ENCODE measurements around the gene CFP.

CFP gene

DNA sequence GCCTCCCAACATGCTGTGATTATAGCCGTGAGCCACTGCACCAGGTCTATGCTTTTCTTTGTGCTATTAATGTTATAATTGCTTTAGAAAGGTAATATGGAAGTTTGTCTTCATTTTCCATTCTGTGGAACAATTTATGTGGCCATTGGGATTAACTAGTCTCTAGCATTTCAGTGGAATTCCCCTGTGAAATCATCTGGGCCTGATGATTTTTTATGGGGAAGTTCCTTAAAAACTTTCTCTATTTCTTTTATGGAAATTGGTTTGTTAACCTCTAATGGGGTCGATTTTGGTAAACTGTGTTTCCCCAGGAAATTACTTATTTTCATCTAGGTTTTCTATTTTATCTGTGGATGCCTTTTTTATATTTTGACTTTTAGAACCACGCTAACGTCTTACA lies 36.2 kb downstream of the CFP start:
- Histone ChIP-seq H3K79me2 (ENCODE audit: control insufficient read depth, low read length) (no peaks in the 10 kb centered on the region), H3K27ac (ENCODE audit: low read depth, low read length) (no peak overlapping the region), H3K9me2 (replicated peaks; ENCODE audit: control insufficient read depth, low read length) (no peaks in the 10 kb centered on the region), H3K27me3 (ENCODE audit: control insufficient read depth, low read length) (no peaks in the 10 kb centered on the region), H3K4me2 (ENCODE audit: low read length) (no peak overlapping the region), H4K20me1 (ENCODE audit: control insufficient read depth, insufficient read depth, low read depth, low read length) (no peaks in the 10 kb centered on the region), H3F3A (ENCODE audit: control insufficient read depth, insufficient read depth) (no peaks in the 10 kb centered on the region), H3K4me3 (ENCODE audit: low read length) (no peak overlapping the region), H3K36me3 (ENCODE audit: control insufficient read depth, low read length) (no peaks in the 10 kb centered on the region), H3K9me3 (ENCODE audit: control insufficient read depth, insufficient read depth, low read length) (no peaks in the 10 kb centered on the region), H3K4me1 (ENCODE audit: control insufficient read depth, low read length) (no peaks in the 10 kb centered on the region)
- no peak for TF ChIP-seq EZH2phosphoT487 (IDR thresholded peaks at IDR 0.05; ENCODE audit: borderline replicate concordance, low read length)
- TF ChIP-seq, protein P1, sequence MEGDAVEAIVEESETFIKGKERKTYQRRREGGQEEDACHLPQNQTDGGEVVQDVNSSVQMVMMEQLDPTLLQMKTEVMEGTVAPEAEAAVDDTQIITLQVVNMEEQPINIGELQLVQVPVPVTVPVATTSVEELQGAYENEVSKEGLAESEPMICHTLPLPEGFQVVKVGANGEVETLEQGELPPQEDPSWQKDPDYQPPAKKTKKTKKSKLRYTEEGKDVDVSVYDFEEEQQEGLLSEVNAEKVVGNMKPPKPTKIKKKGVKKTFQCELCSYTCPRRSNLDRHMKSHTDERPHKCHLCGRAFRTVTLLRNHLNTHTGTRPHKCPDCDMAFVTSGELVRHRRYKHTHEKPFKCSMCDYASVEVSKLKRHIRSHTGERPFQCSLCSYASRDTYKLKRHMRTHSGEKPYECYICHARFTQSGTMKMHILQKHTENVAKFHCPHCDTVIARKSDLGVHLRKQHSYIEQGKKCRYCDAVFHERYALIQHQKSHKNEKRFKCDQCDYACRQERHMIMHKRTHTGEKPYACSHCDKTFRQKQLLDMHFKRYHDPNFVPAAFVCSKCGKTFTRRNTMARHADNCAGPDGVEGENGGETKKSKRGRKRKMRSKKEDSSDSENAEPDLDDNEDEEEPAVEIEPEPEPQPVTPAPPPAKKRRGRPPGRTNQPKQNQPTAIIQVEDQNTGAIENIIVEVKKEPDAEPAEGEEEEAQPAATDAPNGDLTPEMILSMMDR (IDR thresholded peaks at IDR 0.05; ENCODE audit: low read depth, low read length, poor library complexity, severe bottlenecking): no peak

DNA sequence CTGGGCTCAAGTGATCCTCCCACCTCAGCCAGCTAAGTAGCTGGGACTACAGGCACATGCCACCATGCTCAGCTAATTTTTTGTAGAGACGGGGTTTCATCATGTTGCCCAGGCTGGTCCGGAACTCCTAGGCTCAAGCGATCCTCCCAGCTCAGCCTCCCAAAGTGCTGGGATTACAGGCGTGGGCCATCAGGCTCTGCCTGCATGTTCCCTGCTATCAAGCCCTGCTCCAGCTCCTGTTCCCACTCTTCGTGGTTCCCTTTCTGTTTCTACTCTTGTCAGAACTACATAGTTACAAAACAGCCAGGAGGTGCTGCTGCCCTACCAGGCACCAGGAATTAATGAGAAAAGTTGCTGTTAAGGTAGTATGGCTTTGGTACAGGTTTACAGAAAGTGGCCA lies 38.7 kb downstream of the CFP start:
- H4K20me1 ChIP-seq (ENCODE audit: control insufficient read depth, insufficient read depth, low read depth, low read length): no peaks in the 10 kb centered on the region
- H3K27me3 ChIP-seq (ENCODE audit: control insufficient read depth, low read length): no peaks in the 10 kb centered on the region
- no peak overlapping the region for H3K4me3 ChIP-seq (ENCODE audit: low read length)
- no peaks in the 10 kb centered on the region for H3K9me3 ChIP-seq (ENCODE audit: control insufficient read depth, insufficient read depth, low read length)
- H3F3A ChIP-seq (ENCODE audit: control insufficient read depth, insufficient read depth): no peaks in the 10 kb centered on the region
- H3K79me2 ChIP-seq (ENCODE audit: control insufficient read depth, low read length): no peaks in the 10 kb centered on the region
- H3K27ac ChIP-seq (ENCODE audit: low read depth, low read length): no peak overlapping the region
- no peak overlapping the region for H3K4me2 ChIP-seq (ENCODE audit: low read length)
- no peak for TF ChIP-seq EZH2phosphoT487 (IDR thresholded peaks at IDR 0.05; ENCODE audit: borderline replicate concordance, low read length)
- TF ChIP-seq, protein P1 (IDR thresholded peaks at IDR 0.05; ENCODE audit: low read depth, low read length, poor library complexity, severe bottlenecking): no peak
- H3K9me2 ChIP-seq (replicated peaks; ENCODE audit: control insufficient read depth, low read length): no peaks in the 10 kb centered on the region
- H3K36me3 ChIP-seq (ENCODE audit: control insufficient read depth, low read length): no peaks in the 10 kb centered on the region
- H3K4me1 ChIP-seq (ENCODE audit: control insufficient read depth, low read length): no peaks in the 10 kb centered on the region

DNA sequence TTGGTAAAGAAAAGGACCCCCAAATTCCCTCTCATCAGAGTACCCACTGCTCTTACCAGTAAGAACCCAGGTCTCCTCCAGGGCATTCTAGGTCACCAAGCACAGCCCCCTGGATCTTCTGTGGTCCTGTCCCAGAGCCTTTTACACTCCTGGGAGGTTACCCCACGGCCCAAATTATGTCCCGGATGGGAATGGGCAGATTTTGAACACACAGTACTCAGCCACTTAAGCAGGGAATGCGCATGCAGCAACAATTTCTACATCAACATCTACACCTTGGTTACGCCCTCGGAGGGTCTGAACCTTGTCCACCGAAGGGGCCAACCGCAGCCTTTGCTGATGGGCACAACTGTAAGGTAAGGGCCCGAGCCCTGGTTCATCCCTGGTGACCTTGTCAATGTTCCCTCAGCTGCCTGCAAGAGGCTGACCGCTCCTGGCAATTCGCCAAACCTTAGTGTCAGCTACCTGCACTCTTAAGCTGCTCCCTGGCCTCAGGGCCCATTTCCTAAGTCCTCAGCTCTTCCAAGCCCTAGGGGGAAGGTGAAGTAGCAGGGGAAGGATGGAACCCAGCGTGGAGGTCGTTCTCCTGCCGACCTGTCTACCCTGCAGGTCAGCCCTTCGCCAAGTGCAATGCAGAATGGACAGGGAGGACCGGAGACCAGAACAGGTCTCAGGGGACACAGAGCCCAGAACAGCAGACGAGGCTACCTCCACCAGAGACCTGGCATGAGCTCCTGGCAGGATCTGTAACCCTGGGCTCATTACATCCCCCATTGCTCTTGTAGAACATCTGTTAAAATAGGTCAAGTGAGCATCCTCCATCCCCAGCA lies 41.6 kb downstream of the CFP start:
- H3K4me3 ChIP-seq (ENCODE audit: low read length): no peak overlapping the region
- no peak overlapping the region for H3K4me2 ChIP-seq (ENCODE audit: low read length)
- no peaks in the 10 kb centered on the region for H4K20me1 ChIP-seq (ENCODE audit: control insufficient read depth, insufficient read depth, low read depth, low read length)
- no peaks in the 10 kb centered on the region for H3F3A ChIP-seq (ENCODE audit: control insufficient read depth, insufficient read depth)
- no peaks in the 10 kb centered on the region for H3K9me2 ChIP-seq (replicated peaks; ENCODE audit: control insufficient read depth, low read length)
- H3K9me3 ChIP-seq (ENCODE audit: control insufficient read depth, insufficient read depth, low read length): no peaks in the 10 kb centered on the region
- H3K36me3 ChIP-seq (ENCODE audit: control insufficient read depth, low read length): no peaks in the 10 kb centered on the region
- no peaks in the 10 kb centered on the region for H3K27me3 ChIP-seq (ENCODE audit: control insufficient read depth, low read length)
- H3K4me1 ChIP-seq (ENCODE audit: control insufficient read depth, low read length): no peaks in the 10 kb centered on the region
- H3K27ac ChIP-seq (ENCODE audit: low read depth, low read length): no peak overlapping the region
- no peaks in the 10 kb centered on the region for H3K79me2 ChIP-seq (ENCODE audit: control insufficient read depth, low read length)
- TF ChIP-seq, protein P1 (IDR thresholded peaks at IDR 0.05; ENCODE audit: low read depth, low read length, poor library complexity, severe bottlenecking): no peak
- no peak for TF ChIP-seq EZH2phosphoT487 (IDR thresholded peaks at IDR 0.05; ENCODE audit: borderline replicate concordance, low read length)
